OCI-LY3 (cell line): ENCODE measurements around the gene BHLHE40.

ENCODE experiments used
- H2AFZ ChIP-seq: fragments of 200-600, 300-600 bp; shearing (Covaris generic); 2 replicates; pipeline ENCODE4 v1.6.0; 2014; ENCODE audit warnings: antibody characterized with exemption, low read depth, low read length
- H3K27ac ChIP-seq: fragments of 200-600, 300-600 bp; sonication (generic); 2 replicates; pipeline ENCODE4 v1.5.1; 2014; ENCODE audit warnings: mild to moderate bottlenecking, low read length, moderate library complexity, mixed read lengths
- H3K27me3 ChIP-seq: fragments of 200-600, 300-600 bp; sonication (generic); 2 replicates; pipeline ENCODE4 v1.6.1; 2014; ENCODE audit warnings: low read depth, low read length, mixed read lengths
- H3K36me3 ChIP-seq: fragments of 200-600, 300-600 bp; sonication (generic); replicated peaks from 2 replicates; pipeline ENCODE3; 2014; ENCODE audit warnings: low read depth, low read length, mixed read lengths
- H3K4me1 ChIP-seq: fragments of 300-600, 200-600 bp; sonication (generic); 2 replicates; pipeline ENCODE4 v1.6.1; 2014; ENCODE audit warnings: low read length, mixed read lengths
- H3K4me2 ChIP-seq: fragments of 200-600, 300-600 bp; sonication (generic); 2 replicates; pipeline ENCODE4 v1.6.1; 2014; ENCODE audit warnings: low read length, mixed read lengths
- H3K4me3 ChIP-seq: fragments of 300-600, 200-600 bp; sonication (generic); 2 replicates; pipeline ENCODE4 v1.5.1; 2014; ENCODE audit warnings: antibody characterized with exemption, mild to moderate bottlenecking, low read length, moderate library complexity
- H3K79me2 ChIP-seq: fragments of 300-600, 200-600 bp; shearing (Covaris generic); 2 replicates; pipeline ENCODE4 v1.6.1; 2014; ENCODE audit warnings: mild to moderate bottlenecking, low read length, mixed read lengths
- H3K9ac ChIP-seq: fragments of 300-600, 200-600 bp; shearing (Covaris generic); 2 replicates; pipeline ENCODE4 v1.6.0; 2014; ENCODE audit warnings: mild to moderate bottlenecking, low read length, moderate library complexity
- H3K9me3 ChIP-seq: fragments of 200-600, 300-600 bp; shearing (Covaris generic); 2 replicates; pipeline ENCODE4 v1.6.1; 2014; ENCODE audit warnings: low read length, mixed read lengths; ENCODE audit not compliant: insufficient read depth
- H4K20me1 ChIP-seq: fragments of 200-600, 300-600 bp; sonication (generic); 2 replicates; pipeline ENCODE4 v1.6.1; 2016; ENCODE audit warnings: low read length, mixed read lengths; ENCODE audit not compliant: insufficient read depth
- CTCF ChIP-seq: fragments of 200-600, 300-600 bp; sonication (generic); IDR thresholded peaks from 2 replicates; pipeline ENCODE4 v1.5.1; 2014; ENCODE audit warnings: antibody characterized with exemption, low read length, low read depth
- EZH2phosphoT487 ChIP-seq: fragments of 200-600 bp; shearing (Covaris generic); IDR thresholded peaks from 2 replicates; pipeline ENCODE4 v1.6.1; 2018; ENCODE audit warnings: antibody characterized with exemption, mixed run types, low read depth

The BHLHE40 gene

GRCh38 chr3:4979428-4980228 lies at the start of gene BHLHE40:
Gene BHLHE40, plus strand, starts transcription at chr3:4979437. Its CDS starts 282 bp downstream, at chr3:4979719.
- no peaks in the 10 kb centered on the region for H3K9me3 ChIP-seq
- H3K4me3 ChIP-seq, result peak within 1 kb of the TSS; percentile 90
- peaks cover 37% of the 10 kb centered on the region for H3K36me3 ChIP-seq
- no peak for TF ChIP-seq CTCF
- no peak for TF ChIP-seq EZH2phosphoT487
- H3K27ac ChIP-seq, result peak within 1 kb of the TSS; percentile 75
- peak within 1 kb of the TSS; percentile 63 for H2AFZ ChIP-seq
- peak within 1 kb of the TSS; percentile 99 for H3K4me2 ChIP-seq
- H3K4me1 ChIP-seq, result peaks cover 59% of the 10 kb centered on the region
- peaks cover 4% of the 10 kb centered on the region; the same call in 1 of the 2 replicates for H3K79me2 ChIP-seq
- peaks cover 44% of the 10 kb centered on the region for H3K27me3 ChIP-seq
- peak within 1 kb of the TSS; percentile 76 for H3K9ac ChIP-seq
- peaks cover 11% of the 10 kb centered on the region; the same call in 1 of the 2 replicates for H4K20me1 ChIP-seq

GRCh38 chr3:4930501-4930900 lies 48.7 kb upstream of the BHLHE40 start:
- no peaks in the 10 kb centered on the region for H3K9me3 ChIP-seq
- no peak overlapping the region for H3K4me2 ChIP-seq
- no peaks in the 10 kb centered on the region for H3K27me3 ChIP-seq
- no peaks in the 10 kb centered on the region for H4K20me1 ChIP-seq
- H3K4me1 ChIP-seq, result no peaks in the 10 kb centered on the region
- TF ChIP-seq EZH2phosphoT487, result no peak
- TF ChIP-seq CTCF, result no peak
- no peak overlapping the region for H3K27ac ChIP-seq
- no peak overlapping the region for H3K9ac ChIP-seq
- H3K36me3 ChIP-seq, result no peaks in the 10 kb centered on the region
- H3K4me3 ChIP-seq, result no peak overlapping the region
- no peaks in the 10 kb centered on the region for H3K79me2 ChIP-seq
- H2AFZ ChIP-seq, result no peak overlapping the region

GRCh38 chr3:4934050-4934449 lies 45.2 kb upstream of the BHLHE40 start:
- Histone ChIP-seq H2AFZ (no peak overlapping the region), H3K9me3 (no peaks in the 10 kb centered on the region), H4K20me1 (no peaks in the 10 kb centered on the region), H3K9ac (no peak overlapping the region), H3K4me2 (no peak overlapping the region), H3K4me1 (no peaks in the 10 kb centered on the region), H3K4me3 (no peak overlapping the region), H3K36me3 (no peaks in the 10 kb centered on the region), H3K27ac (no peak overlapping the region), H3K27me3 (no peaks in the 10 kb centered on the region), H3K79me2 (no peaks in the 10 kb centered on the region)
- TF ChIP-seq CTCF (no peak), EZH2phosphoT487 (no peak)

- Histone ChIP-seq H3K9me3 (no peaks in the 10 kb centered on the region), H3K4me2 (no peak overlapping the region), H3K79me2 (no peaks in the 10 kb centered on the region), H3K9ac (no peak overlapping the region), H2AFZ (no peak overlapping the region), H3K27me3 (no peaks in the 10 kb centered on the region), H4K20me1 (no peaks in the 10 kb centered on the region), H3K4me3 (no peak overlapping the region), H3K4me1 (no peaks in the 10 kb centered on the region), H3K36me3 (no peaks in the 10 kb centered on the region), H3K27ac (no peak overlapping the region)
- TF ChIP-seq EZH2phosphoT487 (no peak), CTCF (no peak)
Observed at GRCh38 chr3:4935347-4935746, 43.9 kb upstream of the BHLHE40 start.
